HepG2 (cell line): ENCODE measurements around the gene MUSK. TPM values are rescaled to one million over a fixed set of nuclear protein-coding genes. Genes with fewer than 3 reads are reported as not detected.

Experiments
- ATAC-seq: fragments of 200-7000 bp; cut with Tn5 transposase; 3 replicates; pipeline ENCODE4 v1.9.1; 2020; ENCODE audit warnings: mild to moderate bottlenecking, moderate library complexity
- BruUV-seq: library from RNA; stranded (reverse); fragments of 400-500 nt; replicated peaks from 2 replicates; lab custom pipeline; 2021; lab: Mats Ljungman, UMichigan
- CTCF ChIA-PET: fragments of 300-600 bp; formaldehyde crosslinking; extraction: SDS; loops from one replicate; lab custom pipeline; 2021; ENCODE audit warnings: low total read pairs, inconsistent platforms, low intra/inter-chr PET ratio; lab: Yijun Ruan, JAX
- POLR2A ChIA-PET: fragments of 350-600 bp; sonication (Branson Sonifier 250); formaldehyde crosslinking; loops from one replicate; lab custom pipeline; 2020; ENCODE audit warnings: antibody characterized with exemption, inconsistent platforms; lab: Yijun Ruan, JAX
- DNase-seq: peaks from one replicate; pipeline ENCODE4 v3.0.0-alpha.2; 2015; ENCODE audit warnings: low spot score
- FAIRE-seq: peaks from 3 replicates; lab custom pipeline; 2011; peaks lifted over from hg19 to GRCh38; lab: Jason Lieb, UNC
- H2AFZ ChIP-seq: one replicate; pipeline ENCODE4 v1.6.1; 2011; ENCODE audit warnings: low read length, inconsistent platforms
- H3K27ac ChIP-seq: fragments of 300-600 bp; 3 replicates; pipeline ENCODE4 v1.8.0; 2011; ENCODE audit warnings: mixed run types, mild to moderate bottlenecking, mixed read lengths, low read length, inconsistent platforms; ENCODE audit not compliant: insufficient read depth; ENCODE audit errors: extremely low read length
- H3K27me3 ChIP-seq, 2 experiments: fragments of 200-600 bp in 1 of 2; 2 replicates in 1 of 2; 3 replicates in 1 of 2; pipeline versions ENCODE4 v1.6.0 to v1.8.0; 2011; ENCODE audit warnings: low read length in 2 of 2, mild to moderate bottlenecking in 2 of 2, moderate library complexity in 2 of 2, inconsistent platforms in 1 of 2; ENCODE audit not compliant: insufficient read depth in 2 of 2, control insufficient read depth in 1 of 2
- H3K36me3 ChIP-seq, 2 experiments: fragments of 200-600 bp in 1 of 2; replicated peaks in 1 of 2; 2 replicates in 1 of 2; 3 replicates in 1 of 2; pipeline versions ENCODE4 v1.5.1 to v1.8.0; 2011; ENCODE audit warnings: low read length in 2 of 2, inconsistent platforms in 1 of 2; ENCODE audit not compliant: insufficient read depth in 2 of 2, control insufficient read depth in 1 of 2
- H3K4me1 ChIP-seq: 2 replicates; pipeline ENCODE4 v1.5.1; 2012; ENCODE audit warnings: low read length, inconsistent platforms; ENCODE audit not compliant: insufficient read depth
- H3K4me2 ChIP-seq: 2 replicates; pipeline ENCODE4 v1.6.0; 2011; ENCODE audit warnings: low read depth, low read length, inconsistent platforms
- H3K4me3 ChIP-seq, 3 experiments: fragments of 200-600 bp in 1 of 3; sonication (generic), shearing (Covaris generic) in 1 of 3; replicated peaks in 1 of 3; 2 replicates each; pipeline ENCODE4 v1.5.1; 2011 to 2016; ENCODE audit warnings: low read length in 3 of 3, inconsistent platforms in 2 of 3, low read depth in 2 of 3, mild to moderate bottlenecking in 2 of 3, control low read depth in 1 of 3, mixed read lengths in 1 of 3; ENCODE audit not compliant: insufficient read depth in 1 of 3
- H3K79me2 ChIP-seq: one replicate; pipeline ENCODE4 v1.6.1; 2011; ENCODE audit warnings: low read length, inconsistent platforms; ENCODE audit not compliant: insufficient read depth
- H3K9ac ChIP-seq: 2 replicates; pipeline ENCODE4 v1.6.0; 2011; ENCODE audit warnings: mild to moderate bottlenecking, low read depth, low read length, inconsistent platforms; ENCODE audit not compliant: insufficient read depth
- H3K9me3 ChIP-seq: 2 replicates; pipeline ENCODE4 v1.5.1; 2012; ENCODE audit warnings: mild to moderate bottlenecking, low read length
- H4K20me1 ChIP-seq: 2 replicates; pipeline ENCODE4 v1.6.0; 2011; ENCODE audit warnings: inconsistent platforms, mild to moderate bottlenecking, low read length, moderate library complexity; ENCODE audit not compliant: insufficient read depth
- CREM ChIP-seq, 2 experiments: sonication (generic) in 1 of 2; formaldehyde crosslinking in 1 of 2; IDR thresholded peaks; 2 replicates each; pipeline versions ENCODE4 v1.4.0 to v1.6.1; 2016 to 2020; ENCODE audit warnings: antibody characterized with exemption in 1 of 2, mild to moderate bottlenecking in 1 of 2, missing genetic modification reagents in 1 of 2
- EP300 ChIP-seq, 3 experiments: sonication (generic) in 1 of 3; formaldehyde crosslinking in 1 of 3; IDR thresholded peaks; 2 replicates each; pipeline versions ENCODE4 v1.5.1 to v1.6.1; 2011 to 2020; ENCODE audit warnings: low read depth in 2 of 3, low read length in 2 of 3, borderline replicate concordance in 1 of 3, improper control_type of control experiment in 1 of 3, mild to moderate bottlenecking in 1 of 3, missing genetic modification reagents in 1 of 3, moderate library complexity in 1 of 3
- ETV6 ChIP-seq: sonication (generic); formaldehyde crosslinking; conservative IDR thresholded peaks from 2 replicates; pipeline ENCODE4 v1.4.0; 2020; ENCODE audit warnings: missing genetic modification reagents
- GATAD2A ChIP-seq: IDR thresholded peaks from 2 replicates; pipeline ENCODE4 v1.6.1; 2016
- HMGA1 ChIP-seq: sonication (generic); formaldehyde crosslinking; conservative IDR thresholded peaks from 2 replicates; pipeline ENCODE4 v1.4.0; 2020; ENCODE audit warnings: missing genetic modification reagents
- IRX3 ChIP-seq: sonication (generic); formaldehyde crosslinking; IDR thresholded peaks from 2 replicates; pipeline ENCODE4 v1.8.1; 2023; ENCODE audit warnings: mild to moderate bottlenecking, low read depth, missing genetic modification reagents, borderline replicate concordance
- ISX ChIP-seq: sonication (generic); formaldehyde crosslinking; conservative IDR thresholded peaks from 2 replicates; pipeline ENCODE4 v1.5.0; 2020; ENCODE audit warnings: missing genetic modification reagents
- RARG ChIP-seq: sonication (generic); formaldehyde crosslinking; IDR thresholded peaks from 2 replicates; pipeline ENCODE4 v1.4.0; 2020; ENCODE audit warnings: low read depth, mild to moderate bottlenecking, missing genetic modification reagents
- SAP130 ChIP-seq: IDR thresholded peaks from 2 replicates; pipeline ENCODE4 v1.6.1; 2016; ENCODE audit warnings: low read depth
- SP140L ChIP-seq: sonication (generic); formaldehyde crosslinking; IDR thresholded peaks from 2 replicates; pipeline ENCODE4 v1.4.0; 2020; ENCODE audit warnings: missing genetic modification reagents, borderline replicate concordance
- TBX2 ChIP-seq: sonication (generic); formaldehyde crosslinking; IDR thresholded peaks from 2 replicates; pipeline ENCODE4 v1.5.0; 2020; ENCODE audit warnings: missing genetic modification reagents, mild to moderate bottlenecking, borderline replicate concordance
- ZNF879 ChIP-seq: sonication (generic); formaldehyde crosslinking; IDR thresholded peaks from 2 replicates; pipeline ENCODE4 v1.8.1; 2023; ENCODE audit warnings: missing genetic modification reagents
- WGBS: methylation state at CpG from one replicate; pipeline ENCODE4 v1.1.6; 2017; ENCODE audit warnings: low lambda C conversion rate; 5-methylcytosine and 5-hydroxymethylcytosine counted together
- in situ Hi-C: cut with HindIII; loops from 2 replicates; pipeline ENCODE4 v1.10.0; 2017; ENCODE audit warnings: low pct_unique_long_range_greater_than_20kb; ENCODE audit not compliant: extremely low pct_ligation_motif_present
- intact Hi-C: fragments of 100-400 bp; cut with micrococcal nuclease; formaldehyde crosslinking; loops from one replicate; pipeline ENCODE4 v1.10.0; 2022; ENCODE audit not compliant: unreplicated experiment
- polyA plus RNA-seq, 8 experiments: library from polyadenylated mRNA; depleted of rRNA in 3 of 8; stranded (reverse) in 7 of 8; unstranded in 1 of 8; fragments of >200 nt; fragmentation: Illumina TruSeq in 4 of 8; extraction: Trizol in 4 of 8; gene quantifications; 2 replicates each; pipeline versions ENCODE4 v1.2.1 to v1.2.3, GENCODE V29; 2011 to 2016; ENCODE audit warnings: low read depth in 4 of 8, missing spikeins in 1 of 8, mixed read lengths in 1 of 8; ENCODE audit not compliant: insufficient read depth in 1 of 8
- total RNA-seq, 5 experiments: library from RNA; depleted of rRNA; stranded (reverse); fragments of >200 nt; fragmentation: Illumina TruSeq; extraction: Trizol; gene quantifications; 2 replicates each; pipeline ENCODE4 v1.2.3, GENCODE V29; 2016; ENCODE audit warnings: low read depth in 1 of 5
- TF ChIP-seq, protein P1 (sequence below): sonication (generic); formaldehyde crosslinking; IDR thresholded peaks from 2 replicates; pipeline ENCODE4 v1.5.1; 2020; ENCODE audit warnings: missing genetic modification reagents, mild to moderate bottlenecking, borderline replicate concordance
- TF ChIP-seq, protein P2 (sequence below): sonication (generic); formaldehyde crosslinking; IDR thresholded peaks from 2 replicates; pipeline ENCODE4 v1.5.1; 2020; ENCODE audit warnings: missing genetic modification reagents, mild to moderate bottlenecking, borderline replicate concordance
- TF ChIP-seq, protein P3 (sequence below): IDR thresholded peaks from 2 replicates; pipeline ENCODE4 v1.6.1; 2012; ENCODE audit warnings: low read length, improper control_type of control experiment
- TF ChIP-seq, protein P4 (sequence below): sonication (generic); formaldehyde crosslinking; IDR thresholded peaks from 2 replicates; pipeline ENCODE4 v1.5.0; 2020; ENCODE audit warnings: missing genetic modification reagents

Gene MUSK
- total and polyA plus RNA-seq, 2 of the 13 experiments (the other 11 are each of a cell fraction or from before 2014, with no cell fraction given) = not detected

DNA sequence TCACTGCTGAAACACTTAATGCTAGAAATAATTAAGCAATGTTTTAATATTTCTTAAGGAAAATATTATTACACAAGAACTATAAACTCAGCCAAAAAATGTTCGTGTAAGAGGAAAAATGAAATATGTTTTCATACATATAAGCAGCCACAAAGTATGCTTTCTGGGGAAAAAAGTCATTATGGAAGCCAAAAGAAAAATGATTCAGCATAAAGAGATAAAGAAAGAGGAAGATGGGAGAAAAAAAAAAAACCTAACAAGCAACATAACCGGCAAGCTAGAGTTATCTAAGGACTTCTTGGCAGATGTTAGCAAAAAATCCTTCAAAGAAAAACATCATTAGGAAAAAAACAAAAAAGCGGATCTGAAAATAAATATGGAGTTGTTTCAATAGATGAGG lies 179.1 kb downstream of the MUSK start:
- no peaks in the 10 kb centered on the region for H4K20me1 ChIP-seq
- POLR2A ChIA-PET = no interaction called here
- intact Hi-C loops = no loop called here
- H3K36me3 ChIP-seq = no peaks in the 10 kb centered on the region
- no peak overlapping the region for H3K4me3 ChIP-seq
- H3K4me1 ChIP-seq = no peaks in the 10 kb centered on the region
- 2% methylated on average over 3 of the region's 3 CpGs for WGBS
- no peaks in the 10 kb centered on the region for H3K27me3 ChIP-seq
- in situ Hi-C loops = no loop called here
- ATAC-seq (no peak), FAIRE-seq (no peak), DNase-seq (no peak)
- H3K27ac ChIP-seq = no peak overlapping the region
- CTCF ChIA-PET = no interaction called here
- no peak overlapping the region for H3K4me2 ChIP-seq
- H2AFZ ChIP-seq = no peak overlapping the region
- H3K79me2 ChIP-seq = no peaks in the 10 kb centered on the region
- no peak overlapping the region for H3K9ac ChIP-seq
- BruUV-seq = no TSS peak
- no peaks in the 10 kb centered on the region for H3K9me3 ChIP-seq
- TF ChIP-seq ZNF879 (CRISPR knock-in tag) (no peak), ISX (CRISPR knock-in tag) (no peak), SP140L (CRISPR knock-in tag) (no peak), CREM (IDR thresholded peaks at IDR 0.05) (no peak), CREM (CRISPR knock-in tag; IDR thresholded peaks at IDR 0.05) (no peak), HMGA1 (CRISPR knock-in tag) (no peak), TBX2 (CRISPR knock-in tag) (no peak), SAP130 (no peak), RARG (CRISPR knock-in tag) (no peak), EP300 (IDR thresholded peaks at IDR 0.05; ENCODE audit: low read depth in 2 of 2, low read length in 2 of 2) (no peak), EP300 (CRISPR knock-in tag; IDR thresholded peaks at IDR 0.05; ENCODE audit: borderline replicate concordance) (no peak), IRX3 (no peak), GATAD2A (CRISPR knock-in tag) (no peak), ETV6 (CRISPR knock-in tag) (no peak)
- TF ChIP-seq, protein P1, sequence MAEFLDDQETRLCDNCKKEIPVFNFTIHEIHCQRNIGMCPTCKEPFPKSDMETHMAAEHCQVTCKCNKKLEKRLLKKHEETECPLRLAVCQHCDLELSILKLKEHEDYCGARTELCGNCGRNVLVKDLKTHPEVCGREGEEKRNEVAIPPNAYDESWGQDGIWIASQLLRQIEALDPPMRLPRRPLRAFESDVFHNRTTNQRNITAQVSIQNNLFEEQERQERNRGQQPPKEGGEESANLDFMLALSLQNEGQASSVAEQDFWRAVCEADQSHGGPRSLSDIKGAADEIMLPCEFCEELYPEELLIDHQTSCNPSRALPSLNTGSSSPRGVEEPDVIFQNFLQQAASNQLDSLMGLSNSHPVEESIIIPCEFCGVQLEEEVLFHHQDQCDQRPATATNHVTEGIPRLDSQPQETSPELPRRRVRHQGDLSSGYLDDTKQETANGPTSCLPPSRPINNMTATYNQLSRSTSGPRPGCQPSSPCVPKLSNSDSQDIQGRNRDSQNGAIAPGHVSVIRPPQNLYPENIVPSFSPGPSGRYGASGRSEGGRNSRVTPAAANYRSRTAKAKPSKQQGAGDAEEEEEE (CRISPR knock-in tag) = no peak
- TF ChIP-seq, protein P2, sequence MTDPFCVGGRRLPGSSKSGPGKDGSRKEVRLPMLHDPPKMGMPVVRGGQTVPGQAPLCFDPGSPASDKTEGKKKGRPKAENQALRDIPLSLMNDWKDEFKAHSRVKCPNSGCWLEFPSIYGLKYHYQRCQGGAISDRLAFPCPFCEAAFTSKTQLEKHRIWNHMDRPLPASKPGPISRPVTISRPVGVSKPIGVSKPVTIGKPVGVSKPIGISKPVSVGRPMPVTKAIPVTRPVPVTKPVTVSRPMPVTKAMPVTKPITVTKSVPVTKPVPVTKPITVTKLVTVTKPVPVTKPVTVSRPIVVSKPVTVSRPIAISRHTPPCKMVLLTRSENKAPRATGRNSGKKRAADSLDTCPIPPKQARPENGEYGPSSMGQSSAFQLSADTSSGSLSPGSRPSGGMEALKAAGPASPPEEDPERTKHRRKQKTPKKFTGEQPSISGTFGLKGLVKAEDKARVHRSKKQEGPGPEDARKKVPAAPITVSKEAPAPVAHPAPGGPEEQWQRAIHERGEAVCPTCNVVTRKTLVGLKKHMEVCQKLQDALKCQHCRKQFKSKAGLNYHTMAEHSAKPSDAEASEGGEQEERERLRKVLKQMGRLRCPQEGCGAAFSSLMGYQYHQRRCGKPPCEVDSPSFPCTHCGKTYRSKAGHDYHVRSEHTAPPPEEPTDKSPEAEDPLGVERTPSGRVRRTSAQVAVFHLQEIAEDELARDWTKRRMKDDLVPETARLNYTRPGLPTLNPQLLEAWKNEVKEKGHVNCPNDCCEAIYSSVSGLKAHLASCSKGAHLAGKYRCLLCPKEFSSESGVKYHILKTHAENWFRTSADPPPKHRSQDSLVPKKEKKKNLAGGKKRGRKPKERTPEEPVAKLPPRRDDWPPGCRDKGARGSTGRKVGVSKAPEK (CRISPR knock-in tag) = no peak
- TF ChIP-seq, protein P3, sequence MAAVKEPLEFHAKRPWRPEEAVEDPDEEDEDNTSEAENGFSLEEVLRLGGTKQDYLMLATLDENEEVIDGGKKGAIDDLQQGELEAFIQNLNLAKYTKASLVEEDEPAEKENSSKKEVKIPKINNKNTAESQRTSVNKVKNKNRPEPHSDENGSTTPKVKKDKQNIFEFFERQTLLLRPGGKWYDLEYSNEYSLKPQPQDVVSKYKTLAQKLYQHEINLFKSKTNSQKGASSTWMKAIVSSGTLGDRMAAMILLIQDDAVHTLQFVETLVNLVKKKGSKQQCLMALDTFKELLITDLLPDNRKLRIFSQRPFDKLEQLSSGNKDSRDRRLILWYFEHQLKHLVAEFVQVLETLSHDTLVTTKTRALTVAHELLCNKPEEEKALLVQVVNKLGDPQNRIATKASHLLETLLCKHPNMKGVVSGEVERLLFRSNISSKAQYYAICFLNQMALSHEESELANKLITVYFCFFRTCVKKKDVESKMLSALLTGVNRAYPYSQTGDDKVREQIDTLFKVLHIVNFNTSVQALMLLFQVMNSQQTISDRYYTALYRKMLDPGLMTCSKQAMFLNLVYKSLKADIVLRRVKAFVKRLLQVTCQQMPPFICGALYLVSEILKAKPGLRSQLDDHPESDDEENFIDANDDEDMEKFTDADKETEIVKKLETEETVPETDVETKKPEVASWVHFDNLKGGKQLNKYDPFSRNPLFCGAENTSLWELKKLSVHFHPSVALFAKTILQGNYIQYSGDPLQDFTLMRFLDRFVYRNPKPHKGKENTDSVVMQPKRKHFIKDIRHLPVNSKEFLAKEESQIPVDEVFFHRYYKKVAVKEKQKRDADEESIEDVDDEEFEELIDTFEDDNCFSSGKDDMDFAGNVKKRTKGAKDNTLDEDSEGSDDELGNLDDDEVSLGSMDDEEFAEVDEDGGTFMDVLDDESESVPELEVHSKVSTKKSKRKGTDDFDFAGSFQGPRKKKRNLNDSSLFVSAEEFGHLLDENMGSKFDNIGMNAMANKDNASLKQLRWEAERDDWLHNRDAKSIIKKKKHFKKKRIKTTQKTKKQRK = no peak
- TF ChIP-seq, protein P4, sequence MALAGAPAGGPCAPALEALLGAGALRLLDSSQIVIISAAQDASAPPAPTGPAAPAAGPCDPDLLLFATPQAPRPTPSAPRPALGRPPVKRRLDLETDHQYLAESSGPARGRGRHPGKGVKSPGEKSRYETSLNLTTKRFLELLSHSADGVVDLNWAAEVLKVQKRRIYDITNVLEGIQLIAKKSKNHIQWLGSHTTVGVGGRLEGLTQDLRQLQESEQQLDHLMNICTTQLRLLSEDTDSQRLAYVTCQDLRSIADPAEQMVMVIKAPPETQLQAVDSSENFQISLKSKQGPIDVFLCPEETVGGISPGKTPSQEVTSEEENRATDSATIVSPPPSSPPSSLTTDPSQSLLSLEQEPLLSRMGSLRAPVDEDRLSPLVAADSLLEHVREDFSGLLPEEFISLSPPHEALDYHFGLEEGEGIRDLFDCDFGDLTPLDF = no peak
